Inferior parietal cortex (tissue), 1 donor: Measurements from ENCODE around the gene GON7.
A peak's percentile ranks its signal among the peaks of the same experiment; 100 is the strongest.
"Not testable (repeated sequence)": the region's sequence is repeated elsewhere in the genome, so short reads cannot be mapped to it uniquely, and the experiment has no call there.

Experiments used
- DNase-seq: peaks from one replicate; pipeline ENCODE4 v3.0.0-alpha.2; 2016; ENCODE audit errors: extremely low spot score

Gene GON7

DNA sequence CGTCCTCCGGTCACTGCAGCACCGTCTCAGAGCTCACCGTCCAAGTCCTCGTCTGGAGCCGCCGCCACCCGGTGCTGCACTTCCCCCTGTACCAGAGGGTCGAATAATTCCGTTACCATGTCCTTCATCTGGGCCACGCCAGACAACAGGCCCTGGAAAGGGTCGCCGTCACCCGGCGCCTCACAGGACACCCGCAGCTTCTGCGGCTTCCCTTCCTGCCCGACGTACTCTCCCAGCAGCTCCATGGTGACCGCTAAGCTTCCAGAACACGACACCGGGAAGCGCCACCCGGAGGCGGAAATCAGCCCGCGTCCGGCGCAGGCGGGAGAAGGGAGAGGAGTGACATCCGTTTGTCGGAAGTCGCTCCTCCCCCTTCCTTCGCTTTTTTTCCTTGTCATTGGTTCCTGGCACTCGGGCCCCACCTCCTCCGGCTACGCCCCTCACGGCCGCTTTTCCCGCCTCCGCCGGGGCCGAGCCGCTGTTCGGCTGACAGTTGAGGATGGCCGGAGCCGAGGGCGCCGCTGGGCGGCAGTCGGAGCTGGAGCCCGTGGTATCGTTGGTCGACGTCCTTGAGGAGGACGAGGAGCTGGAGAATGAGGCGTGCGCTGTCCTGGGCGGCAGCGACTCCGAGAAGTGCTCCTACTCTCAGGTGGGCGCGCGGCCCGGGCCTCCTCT lies at the start of gene GON7, which contains the start of gene UBR7:
TSS of gene GON7 (minus strand) at position 273 of the 675 bp plus-strand sequence. CDS start at position 245, 28 bp downstream.
TSS of gene UBR7 (plus strand) at position 464 of the 675 bp plus-strand sequence. CDS start at position 500, 36 bp downstream.
- DNase-seq, result peak; percentile 97

DNA sequence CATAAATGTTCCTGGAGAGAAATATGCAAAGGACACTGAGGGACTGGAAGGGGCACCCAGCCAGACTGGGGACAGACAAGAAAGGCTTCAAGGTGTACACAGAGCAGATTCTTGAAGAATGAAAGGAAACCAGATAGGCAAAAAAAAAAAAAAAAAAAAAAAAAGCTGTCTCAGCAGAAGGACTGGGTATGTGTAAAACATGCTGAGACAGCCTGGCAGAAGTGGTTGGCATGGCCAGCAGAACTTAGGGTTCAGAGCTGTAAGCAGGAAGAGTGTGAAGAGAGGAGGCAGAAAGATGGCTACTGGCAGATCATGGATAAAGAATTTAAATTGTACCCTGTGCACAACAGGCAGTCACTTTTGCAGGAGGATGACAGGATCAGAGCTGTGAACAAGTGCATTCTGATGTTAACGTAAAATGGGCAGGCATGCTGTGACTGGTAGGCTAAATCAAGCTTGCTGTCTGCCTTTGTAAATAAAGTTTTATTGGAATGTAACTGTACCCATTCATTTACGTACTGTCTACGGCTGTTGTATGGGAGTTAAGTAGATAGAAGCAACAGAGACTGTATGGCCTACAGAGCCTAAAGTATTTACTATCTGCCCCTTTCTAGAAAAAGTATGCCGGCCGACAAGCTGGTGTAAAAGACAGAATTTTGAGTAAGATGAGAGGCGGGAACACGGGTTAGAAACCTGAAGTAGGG lies 42.4 kb upstream of the GON7 start:
- no peak for DNase-seq

- DNase-seq, result no peak
Observed at GRCh38 chr14:93246534-93246933, 39.7 kb upstream of the GON7 start.

DNA sequence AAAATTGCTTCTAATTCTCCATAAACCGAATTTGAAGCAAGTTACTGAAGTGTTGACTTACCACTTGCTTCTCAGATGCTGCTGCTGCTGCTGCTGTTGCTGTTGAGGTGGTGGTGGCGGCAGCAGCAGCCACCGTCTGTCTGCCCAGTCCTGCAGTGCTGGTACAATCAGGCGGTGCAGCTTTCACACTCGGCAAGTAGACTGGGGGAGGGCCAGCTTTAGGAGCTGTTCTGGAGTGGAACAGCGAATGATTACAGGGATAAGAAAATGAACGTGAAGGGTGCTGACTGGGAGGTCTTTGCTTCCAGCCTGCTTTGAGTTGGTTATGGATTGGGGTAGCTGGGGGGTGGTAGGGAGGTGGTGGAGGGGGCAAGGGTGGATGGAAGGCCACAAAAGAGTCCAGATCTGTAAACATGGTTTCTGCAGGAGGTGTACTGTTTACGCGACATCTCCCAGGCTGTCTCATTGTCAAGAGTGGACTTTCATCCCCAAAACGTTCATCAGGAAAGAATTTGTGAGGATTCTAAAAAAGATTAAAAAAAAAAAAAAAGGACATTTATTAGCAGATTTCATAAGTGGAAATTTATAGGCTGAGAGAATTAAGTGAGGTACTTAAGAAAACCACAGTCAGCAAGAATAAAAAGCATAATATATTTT lies 39.0 kb upstream of the GON7 start:
- no peak for DNase-seq

GRCh38 chr14:93240678-93241000 lies 33.8 kb upstream of the GON7 start:
- no peak for DNase-seq

DNA sequence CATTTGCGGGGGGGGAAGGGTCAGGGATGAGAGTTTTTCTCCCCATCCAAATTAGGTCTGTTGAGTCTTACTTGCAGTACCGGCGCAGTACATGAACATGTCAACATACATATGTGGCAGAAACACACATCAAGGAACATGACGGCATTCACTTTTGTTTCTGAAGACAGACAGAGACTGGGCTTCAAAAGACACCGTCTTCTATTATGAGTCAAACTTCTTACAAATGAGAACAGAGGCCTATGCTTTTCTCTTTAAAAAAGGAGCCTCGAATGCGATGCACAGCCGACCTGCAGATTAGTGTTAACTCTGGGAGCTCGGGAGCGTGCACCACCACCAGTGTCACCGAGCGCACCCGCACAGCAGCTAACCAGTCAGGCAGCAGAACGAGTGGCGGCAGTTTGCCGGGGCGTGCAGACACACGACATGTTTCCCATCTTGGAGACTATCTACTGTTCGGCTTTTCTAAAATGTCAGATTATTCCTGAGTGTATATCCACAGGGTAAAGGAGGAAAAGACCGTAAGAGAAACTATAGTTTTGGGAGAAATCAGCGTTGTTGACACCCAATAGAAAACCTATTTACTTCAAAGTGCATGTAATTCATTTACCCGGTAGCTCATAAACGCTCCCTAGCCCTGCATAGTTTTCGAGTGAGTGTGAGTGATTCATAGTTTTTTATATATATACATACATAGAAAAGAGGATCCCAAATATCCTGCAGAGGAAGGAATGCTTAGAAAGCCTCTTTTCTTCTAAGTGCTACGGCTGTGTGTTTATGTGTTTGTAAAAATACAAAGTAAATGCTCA lies 33.2 kb upstream of the GON7 start:
- no peak for DNase-seq

DNA sequence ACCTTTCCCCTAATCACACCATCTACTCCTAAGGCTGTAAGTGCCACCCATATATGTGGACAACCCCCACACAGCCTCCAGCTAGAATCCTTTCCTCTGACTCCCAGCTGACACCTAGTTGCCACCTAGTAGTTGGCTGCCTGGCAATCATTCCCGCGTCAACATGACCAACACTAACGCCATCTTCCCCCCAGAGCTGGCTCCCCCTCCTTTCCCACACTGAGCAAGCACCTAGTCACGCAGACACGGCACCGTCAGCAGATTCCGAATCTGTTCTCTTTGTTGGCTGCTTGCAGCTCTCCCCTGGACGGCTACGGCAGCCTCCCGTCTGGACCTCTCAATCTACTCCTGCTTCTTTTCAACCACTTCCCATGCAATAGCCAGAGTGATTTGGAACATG lies 27.9 kb upstream of the GON7 start:
- no peak for DNase-seq

DNA sequence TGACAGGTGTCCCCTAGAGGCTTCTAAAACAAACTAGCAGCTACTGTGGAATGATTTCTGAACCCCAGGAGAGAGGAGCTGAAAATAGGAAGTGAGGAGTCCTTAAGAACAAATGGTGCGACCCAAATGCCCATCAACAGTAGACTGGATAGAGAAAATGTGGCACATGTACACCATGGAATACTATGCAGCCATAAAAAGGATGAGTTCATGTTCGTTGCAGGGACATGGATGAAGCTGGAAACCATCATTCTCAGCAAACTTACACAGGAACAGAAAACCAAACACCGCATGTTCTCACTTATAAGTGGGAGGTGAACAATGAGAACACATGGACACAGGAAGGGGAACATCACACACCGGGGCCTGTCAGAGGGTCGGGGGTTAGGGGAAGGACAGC lies 26.2 kb upstream of the GON7 start:
- not testable (repeated sequence) for DNase-seq

DNA sequence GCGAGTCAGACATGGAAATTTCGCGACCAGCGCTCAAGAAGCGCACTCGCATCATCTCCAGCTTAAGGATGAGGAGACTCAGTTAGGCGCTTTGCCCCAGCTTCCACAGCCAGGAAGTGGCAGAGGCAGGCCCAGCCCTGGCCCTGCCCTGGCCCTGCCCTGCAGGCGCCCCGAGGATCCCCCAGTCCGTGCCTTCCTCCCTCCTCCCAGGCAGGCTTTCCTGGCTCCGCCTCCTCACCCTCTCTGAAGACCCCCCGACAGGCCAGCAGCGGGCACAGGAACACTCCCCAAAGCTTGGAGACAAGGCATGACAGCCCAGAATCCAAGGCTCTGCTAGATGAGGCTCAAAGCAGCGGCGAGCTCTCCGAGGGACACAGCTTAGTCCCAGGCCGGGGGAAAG lies 25.3 kb upstream of the GON7 start:
- DNase-seq, result no peak

- DNase-seq, result peak; percentile 25
Observed at GRCh38 chr14:93231129-93231979, 24.5 kb upstream of the GON7 start.

DNA sequence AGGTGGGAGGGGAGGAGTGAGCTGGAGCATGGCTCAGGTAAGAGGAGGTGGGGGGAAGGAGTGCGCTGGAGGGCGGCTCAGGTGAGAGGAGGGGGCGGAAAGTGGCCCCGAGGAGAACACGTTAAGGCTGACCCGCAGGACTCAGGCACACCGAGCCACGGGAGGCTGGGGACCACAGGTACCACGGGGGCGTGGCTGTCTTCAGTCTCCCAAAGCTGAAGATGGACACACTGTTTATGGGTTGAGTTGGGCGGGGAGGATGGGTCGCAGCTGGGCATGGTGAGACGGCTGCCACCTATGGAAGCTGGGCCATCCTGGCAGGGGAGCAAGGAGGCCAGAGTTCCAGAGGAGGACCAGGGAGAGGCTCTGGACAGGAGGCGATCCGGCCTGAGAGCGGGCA lies 23.7 kb upstream of the GON7 start:
- no peak for DNase-seq

- DNase-seq, result no peak
Observed at GRCh38 chr14:93228550-93228949, 21.7 kb upstream of the GON7 start.

GRCh38 chr14:93223565-93223964 lies 16.7 kb upstream of the GON7 start:
- no peak for DNase-seq

DNA sequence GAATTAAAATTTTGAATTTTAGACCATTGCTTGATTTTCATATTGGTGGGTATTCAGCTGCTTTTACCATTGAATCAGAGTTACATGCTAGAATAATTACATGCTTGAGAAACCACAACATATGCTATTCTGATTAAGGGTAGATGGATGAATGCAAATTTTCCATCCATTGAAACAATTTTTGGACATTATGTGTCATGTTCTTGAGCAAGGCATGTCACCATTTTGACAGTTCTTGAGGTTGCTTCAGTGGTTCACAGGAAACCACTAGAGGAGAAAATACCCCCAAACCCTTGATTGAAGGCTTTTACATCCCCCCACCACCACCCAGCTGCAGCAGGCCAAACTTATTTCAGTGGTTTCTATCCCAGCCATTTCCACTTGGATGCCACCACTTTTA lies 13.6 kb upstream of the GON7 start:
- DNase-seq, result no peak

DNA sequence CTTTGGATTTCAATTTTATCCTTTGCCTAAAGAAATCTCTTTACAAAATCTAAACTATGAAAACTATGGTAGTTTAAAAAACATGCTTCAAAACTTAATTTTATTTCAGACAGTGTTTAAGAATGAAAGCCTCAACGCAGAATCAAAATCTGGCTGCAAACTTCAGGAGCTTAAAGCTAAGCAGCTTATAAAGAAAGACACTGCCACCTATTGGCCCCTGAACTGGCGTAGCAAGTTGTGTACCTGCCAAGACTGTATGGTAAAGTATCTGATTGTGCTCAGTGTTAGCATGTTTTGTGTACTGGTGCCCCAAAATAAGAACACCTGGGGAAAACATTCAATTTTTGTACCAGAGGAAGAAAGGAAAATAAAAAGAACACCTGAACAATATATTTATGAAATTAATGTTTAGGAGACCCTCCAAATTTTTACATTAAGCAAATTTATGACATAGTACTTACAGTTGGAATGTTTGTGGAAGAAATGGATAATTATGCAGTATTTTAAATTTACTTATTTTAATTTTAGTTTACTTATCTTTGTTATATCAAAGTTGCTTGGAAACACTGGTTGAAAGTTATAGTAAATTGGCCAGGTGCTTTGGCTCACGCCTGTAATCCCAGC lies 12.3 kb upstream of the GON7 start:
- no peak for DNase-seq

GRCh38 chr14:93214598-93214997 lies 7.7 kb upstream of the GON7 start:
- no peak for DNase-seq

GRCh38 chr14:93212432-93212831 lies 5.6 kb upstream of the GON7 start:
- no peak for DNase-seq

- peak; percentile 42 for DNase-seq
Observed at GRCh38 chr14:93207468-93208308, 823 bp upstream of the GON7 start.

- no peak for DNase-seq
Observed at GRCh38 chr14:93201155-93201704, 5.6 kb downstream of the GON7 start.

DNA sequence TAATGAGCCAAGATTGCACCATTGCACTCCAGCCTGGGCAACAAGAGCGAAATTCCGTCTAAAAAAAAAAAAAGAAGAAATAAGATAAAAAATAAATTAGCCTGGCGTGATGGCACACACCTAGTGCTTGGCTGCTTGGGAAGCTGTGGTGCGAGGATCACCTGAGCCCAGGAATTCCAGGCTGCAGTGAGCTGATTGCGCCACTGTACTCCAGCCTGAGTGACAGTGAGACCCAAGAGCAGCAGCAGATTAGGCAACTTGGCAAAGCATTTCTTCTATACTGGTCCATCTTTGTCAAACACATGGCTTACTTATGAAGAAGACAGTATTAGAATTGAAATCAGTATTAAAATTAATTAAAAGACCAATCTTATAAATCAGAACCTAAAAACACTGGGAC lies 6.3 kb downstream of the GON7 start:
- DNase-seq, result no peak
